Activated CD4-positive, CD25-positive, alpha-beta regulatory T cell treated with anti-CD3 and anti-CD28 coated beads, Interleukin-2, amount 50 U/mL, for 16 hours (primary cell): ENCODE data around the gene ITGB1.
"Not testable (repeated sequence)": the region's sequence is repeated elsewhere in the genome, so short reads cannot be mapped to it uniquely, and the experiment has no call there.

ENCODE experiments used
- DNase-seq: peaks from one replicate; pipeline ENCODE4 v3.0.0-alpha.2; 2020; ENCODE audit warnings: low read depth, low spot score

Gene ITGB1

DNA sequence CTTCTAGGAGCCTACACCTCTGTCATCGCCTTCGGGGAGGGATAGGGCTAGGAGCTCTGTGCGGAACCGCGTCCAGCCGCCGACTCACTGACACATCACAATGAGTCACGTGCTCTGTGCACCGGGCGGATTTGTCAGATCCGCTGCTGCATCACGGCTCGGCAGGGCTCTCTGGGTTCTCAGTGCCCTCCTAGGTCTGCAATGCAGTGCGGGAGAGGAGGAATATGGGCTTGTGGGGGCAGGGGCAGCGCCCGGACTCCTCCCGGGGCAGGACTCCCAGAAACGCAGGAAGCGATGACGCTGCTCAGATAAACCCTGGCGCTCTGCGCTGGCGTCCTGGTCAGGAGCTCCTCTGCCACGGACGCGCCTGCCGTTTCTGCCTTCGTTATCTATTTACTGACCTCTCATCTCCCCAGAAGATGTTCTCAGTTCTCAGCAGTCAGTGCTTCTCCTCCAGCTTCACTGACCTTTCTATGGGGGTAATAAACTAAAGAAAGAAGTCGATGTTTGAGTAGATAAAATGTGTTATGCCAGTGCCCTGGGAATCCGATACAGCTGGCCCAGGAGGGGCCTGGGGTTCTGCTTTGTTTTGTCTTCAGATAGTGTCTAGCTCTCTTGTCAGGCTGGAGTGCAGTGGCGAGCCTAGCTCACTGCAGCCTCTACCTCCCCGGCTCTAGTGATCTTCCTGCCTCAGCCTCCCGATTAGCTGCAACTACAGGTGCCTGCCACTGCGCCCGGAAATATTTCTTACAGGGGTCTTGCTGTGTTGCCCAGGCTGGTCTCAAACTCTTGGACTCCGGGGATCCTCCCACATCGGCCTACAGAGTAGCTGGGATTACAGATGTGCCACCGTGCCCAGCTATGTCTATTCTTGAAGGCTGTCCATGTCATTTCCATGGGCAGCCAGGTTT, 22.8 kb upstream of the ITGB1 start:
- DNase-seq: peak; percentile 66

DNA sequence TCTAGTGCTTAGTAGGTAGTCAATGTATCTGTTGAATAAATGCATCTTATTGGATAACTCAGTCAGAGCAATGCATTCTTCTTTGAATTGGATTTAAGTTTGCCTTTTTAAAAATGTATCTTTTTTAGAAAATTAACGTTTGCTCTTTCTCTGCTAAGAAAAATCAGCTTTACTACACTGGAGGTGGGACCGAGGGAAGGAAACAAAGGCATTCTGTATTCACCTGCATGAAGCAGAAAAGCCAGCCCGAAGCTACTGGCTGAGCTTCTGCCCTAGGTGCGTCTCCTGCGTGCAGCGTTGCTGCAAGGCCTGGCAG, 22.2 kb upstream of the ITGB1 start:
- no peak for DNase-seq

DNA sequence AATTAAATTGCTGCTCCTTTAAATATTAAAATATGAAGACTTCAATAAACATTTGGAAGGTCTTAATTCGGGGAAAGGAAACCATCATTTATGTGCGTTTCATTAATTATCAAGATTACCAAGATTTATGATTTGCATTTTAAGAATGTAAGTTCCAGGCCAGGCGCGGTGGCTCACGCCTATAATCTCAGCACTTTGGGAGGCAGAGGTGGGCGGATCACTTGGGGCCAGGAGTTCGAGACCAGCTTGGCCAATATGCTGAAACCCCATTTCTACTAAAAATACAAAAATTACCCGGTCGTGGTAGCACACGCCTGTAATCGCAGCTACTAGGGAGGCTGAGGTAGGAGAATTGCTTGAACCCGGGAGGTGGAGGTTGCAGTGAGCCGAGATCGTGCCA, 21.7 kb upstream of the ITGB1 start:
- not testable (repeated sequence) for DNase-seq

DNA sequence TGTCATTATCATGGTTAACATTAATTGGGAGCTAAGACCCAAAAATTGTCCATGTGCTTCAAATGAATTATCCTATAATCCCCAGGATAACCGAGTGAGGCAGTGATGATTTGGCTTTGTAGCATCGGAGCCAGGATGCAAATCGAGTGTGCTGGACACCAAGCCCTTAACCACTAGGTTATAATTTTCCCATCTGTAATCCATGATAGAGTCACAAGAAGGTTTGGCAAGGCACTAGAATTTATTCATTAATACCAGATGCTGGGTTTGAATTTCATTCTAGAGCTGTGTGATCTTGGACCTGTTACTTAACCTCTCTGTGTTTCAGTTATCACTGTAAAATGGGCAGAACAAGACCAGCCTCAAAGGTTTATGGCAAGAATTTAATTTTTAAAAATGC, 21.0 kb upstream of the ITGB1 start:
- no peak for DNase-seq

DNA sequence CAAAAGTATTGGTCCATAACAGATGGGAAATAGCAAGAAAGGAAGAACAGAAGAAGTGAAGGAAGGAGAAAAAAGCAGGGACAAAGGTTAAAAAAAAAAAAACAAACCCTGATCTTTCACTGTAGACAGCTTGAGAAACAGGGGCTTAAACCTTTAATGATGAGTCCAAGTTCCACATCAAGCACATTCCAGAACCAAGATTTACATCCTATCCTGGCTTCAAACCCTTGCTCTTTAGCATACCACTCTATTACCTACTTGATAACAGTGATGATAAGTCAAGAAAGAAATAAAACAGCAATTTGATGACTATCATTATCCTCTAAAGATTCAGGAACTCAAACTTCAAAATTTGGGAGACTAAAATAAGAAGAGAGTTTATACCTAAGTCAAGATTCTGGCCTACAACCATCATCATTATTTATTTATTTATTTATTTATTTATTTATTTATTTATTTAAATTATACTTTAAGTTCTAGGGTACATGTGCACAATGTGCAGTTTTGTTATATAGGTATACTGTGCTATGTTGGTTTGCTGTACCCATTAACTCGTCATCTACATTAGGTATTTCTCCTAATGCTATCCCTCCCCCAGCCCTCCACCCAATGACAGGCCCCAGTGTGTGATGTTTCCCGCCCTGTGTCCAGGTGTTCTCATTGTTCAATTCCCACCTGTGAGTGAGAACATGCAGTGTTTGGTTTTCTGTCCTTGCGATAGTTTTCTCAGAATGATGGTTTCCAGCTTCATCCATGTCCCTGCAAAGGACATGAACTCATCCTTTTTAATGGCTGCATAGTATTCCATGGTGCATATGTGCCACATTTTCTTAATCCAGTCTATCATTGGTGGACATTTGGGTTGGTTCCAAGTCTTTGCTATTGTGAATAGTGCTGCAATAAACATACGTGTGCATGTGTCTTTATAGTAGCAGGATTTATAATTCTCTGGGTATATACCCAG, 20.1 kb upstream of the ITGB1 start:
- DNase-seq: not testable (repeated sequence)

DNA sequence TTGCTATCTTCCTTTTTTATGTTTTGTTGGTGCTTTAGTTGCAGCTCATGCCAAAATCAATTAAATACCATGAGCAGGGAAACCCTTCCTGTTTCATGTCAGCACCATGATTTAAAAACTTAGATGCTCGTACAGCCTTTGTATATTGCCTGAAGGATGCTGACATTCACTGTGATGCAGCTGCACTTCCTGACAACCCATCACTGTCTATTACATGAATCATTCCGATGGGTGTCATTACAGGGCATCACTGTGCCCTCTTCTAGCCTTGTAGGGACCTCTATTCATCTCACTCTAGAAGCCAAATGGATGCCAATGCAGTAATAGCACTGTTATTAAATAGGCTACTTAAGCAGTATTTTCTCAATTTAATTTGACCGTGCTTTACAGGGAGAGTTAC, 18.3 kb upstream of the ITGB1 start:
- no peak for DNase-seq

DNA sequence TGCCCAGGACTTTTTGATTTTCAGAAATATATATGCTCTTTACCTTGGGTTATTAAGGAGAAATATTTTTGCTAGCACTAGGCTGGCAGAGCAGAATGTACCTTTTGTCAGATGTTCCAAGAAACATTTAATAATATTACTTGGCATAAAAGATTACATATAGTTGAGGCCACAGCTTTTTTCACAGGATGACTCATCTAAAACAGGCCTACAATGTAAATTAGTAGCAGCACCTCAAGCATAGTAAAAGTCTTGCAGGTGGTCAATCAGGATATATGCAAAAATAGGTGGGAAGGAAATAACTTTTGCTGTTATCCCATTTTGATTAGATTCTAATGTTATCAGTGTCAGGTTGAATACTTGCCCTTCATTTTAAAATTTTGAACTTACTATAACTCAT, 14.9 kb upstream of the ITGB1 start:
- no peak for DNase-seq

DNA sequence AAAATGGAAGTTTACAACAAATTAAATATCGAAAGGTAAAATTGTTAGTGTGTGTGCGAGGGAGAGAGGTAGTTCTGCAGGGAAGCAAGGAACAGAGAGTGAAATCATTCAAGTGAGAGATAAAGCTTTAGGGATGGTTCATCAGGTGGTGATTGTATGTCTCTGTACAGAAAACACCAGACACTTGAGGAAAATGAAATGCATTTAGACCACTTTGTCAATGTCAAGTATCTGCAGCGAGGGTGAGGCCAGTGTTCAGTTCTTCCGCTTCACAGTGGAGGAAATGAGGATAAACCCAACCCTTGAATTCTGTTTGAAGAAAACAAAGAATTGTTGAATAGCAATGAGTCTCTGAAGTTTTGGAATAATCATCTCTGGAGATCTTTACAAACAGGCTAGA, 14.4 kb upstream of the ITGB1 start:
- DNase-seq: no peak

DNA sequence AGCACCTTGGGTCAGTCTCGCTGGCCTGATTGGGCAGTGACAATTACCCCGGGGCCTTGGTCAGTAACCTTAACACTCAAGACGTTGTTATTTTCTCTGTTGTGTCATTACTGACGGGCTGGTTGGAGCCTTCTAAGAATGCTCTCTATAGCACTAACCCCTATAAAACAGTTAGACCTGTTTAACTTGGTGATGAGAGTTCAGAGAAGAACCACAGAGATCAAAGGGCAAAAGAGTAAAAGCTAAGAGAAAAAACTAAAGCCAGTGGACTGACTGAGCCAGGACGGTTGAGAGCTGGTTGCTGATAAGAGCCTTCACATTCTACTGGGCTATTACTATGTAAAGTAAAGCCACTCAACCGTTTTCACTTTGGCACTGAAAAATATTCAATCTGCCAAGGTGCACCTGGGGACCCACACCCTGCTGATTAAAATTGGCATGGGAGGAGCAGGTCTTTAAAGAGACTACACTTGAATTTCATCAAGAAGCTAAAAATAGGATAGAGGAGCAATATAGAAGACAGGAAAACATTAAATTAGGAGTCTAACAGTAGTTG, 13.6 kb upstream of the ITGB1 start:
- DNase-seq: no peak

DNA sequence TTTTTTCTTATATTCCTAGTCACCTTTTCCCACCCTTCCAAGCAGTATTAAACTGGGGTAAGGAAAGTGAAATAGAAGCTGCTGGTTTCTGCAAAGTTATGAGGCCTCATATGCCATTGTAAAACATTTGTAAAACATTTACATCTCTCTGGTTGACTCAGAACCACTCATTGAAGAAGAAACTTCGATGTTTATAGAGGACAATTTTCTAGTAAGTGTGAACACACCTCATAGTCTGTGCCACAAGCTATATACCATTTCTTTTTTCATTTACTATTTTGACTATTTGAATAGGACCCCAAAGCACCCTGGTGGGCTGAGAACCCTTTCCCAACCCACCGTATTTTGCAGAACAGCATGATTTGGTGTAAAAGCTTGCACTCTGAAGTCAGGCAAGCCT, 12.9 kb upstream of the ITGB1 start:
- no peak for DNase-seq

DNA sequence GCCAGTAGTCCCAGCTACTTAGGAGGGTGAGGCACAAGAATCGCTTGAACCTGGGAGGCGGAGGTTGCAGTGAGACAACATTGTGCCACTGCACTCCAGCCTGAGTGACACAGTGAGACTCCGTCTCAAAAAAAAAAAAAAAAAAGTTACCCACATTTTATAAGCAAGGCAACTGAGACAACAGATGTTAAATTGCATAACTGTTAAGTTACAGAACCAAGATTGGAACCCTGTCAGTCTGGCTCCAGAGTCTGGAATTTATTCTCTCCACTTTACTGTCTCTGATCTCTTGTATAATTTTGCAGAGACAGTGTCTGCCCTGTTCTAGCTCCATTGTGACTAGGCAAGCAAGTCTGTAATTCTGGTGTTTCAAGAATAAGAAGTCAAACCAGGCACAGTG, 6.2 kb upstream of the ITGB1 start:
- DNase-seq: no peak

DNA sequence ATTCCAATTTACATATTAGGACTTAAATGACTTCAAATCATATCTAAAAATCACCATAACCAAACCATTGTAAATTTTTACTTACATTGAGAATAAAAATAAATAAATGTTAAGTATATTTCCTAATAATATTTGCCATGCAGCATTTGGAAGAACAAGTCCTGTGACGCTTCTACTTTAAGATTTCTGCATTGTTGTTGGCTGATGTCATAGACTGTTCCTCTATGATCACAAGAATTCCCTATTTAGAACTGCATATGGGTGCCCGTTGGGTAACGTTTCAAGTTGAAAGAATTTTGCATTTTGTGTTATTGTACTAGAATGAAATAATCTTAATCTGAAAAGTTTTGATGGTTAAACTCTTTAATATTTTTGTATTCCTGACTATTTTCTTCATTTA, 5.1 kb upstream of the ITGB1 start:
- DNase-seq: no peak

DNA sequence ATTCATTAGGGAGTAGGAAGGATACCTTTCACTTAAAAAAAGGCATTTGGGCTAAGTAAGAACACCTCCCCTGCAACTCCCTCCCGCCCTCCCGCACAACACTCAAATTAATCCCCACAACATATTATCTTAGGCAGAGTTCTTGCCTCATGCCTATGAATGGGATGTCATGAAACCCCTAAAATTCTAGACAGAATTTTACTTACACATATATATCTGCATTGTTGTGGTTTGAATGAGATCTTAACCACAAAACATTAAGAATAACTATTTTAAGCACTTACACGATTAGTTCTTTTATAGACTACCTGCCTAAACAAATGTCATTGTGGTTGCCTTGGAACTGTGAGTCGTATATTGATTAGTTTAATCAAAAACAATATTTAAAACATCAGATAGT, 4.5 kb upstream of the ITGB1 start:
- DNase-seq: no peak

DNA sequence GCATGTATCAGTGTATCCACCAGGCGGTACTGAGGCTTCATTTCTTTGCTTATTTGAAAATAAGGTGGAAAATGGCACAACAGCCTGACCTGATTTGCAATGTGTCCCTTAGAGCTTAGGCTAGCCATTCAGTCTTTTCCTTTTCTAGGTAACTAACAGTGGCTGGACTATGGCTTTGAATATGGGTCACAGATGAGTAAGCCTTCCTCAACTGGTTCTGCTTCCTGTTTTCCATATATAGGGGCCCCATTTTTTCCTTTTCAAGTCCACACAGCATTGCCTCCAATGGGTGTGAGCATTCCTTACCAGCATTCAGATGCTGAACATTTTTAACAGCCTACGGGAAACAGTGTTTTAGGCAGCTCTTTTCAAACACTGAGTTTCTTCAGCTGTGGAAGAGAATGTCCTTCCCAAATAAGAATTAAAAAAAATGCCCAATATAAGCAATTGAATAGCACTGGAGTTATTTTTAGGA, 3.9 kb upstream of the ITGB1 start:
- no peak for DNase-seq

DNA sequence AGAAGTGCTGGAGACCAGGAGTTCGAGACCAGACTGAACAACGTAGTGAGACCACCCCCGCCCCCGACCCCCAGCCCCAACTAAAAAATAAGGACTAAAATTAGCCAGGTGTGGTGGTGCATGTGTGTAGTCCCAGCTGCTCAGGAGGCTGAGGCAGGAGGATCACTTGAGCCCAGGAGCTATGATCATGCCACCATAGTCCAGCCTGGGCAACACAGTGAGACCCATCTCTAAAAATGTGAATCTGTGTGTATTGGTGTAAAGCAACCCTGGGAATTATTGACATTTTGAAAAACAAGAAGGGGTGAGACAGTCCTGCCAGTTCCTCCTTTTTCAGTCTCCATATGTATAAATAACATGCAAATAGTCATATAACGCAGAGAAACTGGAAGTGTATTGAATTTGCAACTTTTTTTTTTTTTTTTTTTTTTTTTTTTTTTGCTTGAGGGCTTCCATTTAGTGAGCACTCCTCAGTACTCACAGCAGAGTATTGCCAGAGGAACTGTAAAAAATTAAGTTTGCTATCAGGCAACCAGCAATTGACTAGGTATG, 3.4 kb upstream of the ITGB1 start:
- DNase-seq: no peak

DNA sequence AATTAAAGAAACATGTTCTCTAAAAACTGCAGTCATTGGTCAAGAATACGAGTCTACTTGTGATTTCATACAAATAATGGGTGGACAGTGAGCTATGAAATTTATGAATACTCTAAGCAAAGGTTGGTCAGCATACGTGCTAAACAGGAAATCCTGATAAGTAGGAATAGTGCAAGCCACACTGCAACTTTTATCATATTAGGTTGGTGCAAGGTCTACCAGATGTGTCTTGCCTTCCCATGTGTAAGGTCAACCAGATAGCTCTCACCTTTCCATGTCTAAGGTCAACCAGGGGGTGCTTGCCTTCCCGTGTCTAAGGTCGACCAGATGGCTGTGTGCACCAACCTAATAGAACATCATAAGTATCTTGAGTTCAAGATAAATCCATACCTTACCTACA, 2.0 kb upstream of the ITGB1 start:
- no peak for DNase-seq

DNA sequence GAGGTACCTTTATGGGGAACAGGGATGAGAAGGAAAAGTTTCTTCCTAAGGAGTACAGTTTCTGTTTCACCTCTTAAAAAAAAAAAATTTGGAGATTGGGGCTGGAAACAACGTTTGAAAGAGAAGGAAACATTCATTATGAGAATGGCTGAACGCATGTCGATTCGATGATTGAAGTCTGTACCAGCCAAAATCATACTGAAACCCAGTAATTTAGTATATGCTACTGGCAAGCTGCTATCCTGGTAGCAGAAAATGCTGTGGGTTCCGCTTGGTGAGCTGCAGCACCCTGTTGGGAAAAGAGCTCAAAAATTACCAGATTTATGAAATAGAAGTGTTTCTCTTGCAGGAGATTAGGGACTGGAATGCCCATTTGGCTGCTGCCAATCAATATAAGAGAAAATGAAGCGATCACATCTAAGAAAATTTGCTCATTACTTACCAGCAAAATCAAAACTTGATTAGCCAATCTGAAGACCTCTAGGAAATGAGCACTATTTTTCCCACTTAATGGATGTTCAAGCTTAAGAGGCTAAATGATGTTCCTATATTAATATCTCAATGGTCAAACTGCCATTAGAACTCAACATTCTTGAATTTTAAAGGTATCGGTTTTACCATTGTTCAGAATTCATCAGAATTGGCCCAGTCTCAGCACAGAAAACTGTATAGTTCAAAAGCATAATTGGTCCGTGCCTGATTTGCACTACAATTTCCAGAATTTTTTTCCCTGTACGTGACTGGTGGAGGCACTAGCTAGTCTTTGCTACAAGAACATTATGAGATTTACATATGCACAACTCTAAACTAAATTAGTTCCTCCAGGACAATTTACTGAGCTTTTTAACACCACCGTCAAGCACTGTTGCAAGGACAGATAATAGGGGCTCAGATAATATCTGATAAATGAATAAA, 1.2 kb upstream of the ITGB1 start:
- no peak for DNase-seq

DNA sequence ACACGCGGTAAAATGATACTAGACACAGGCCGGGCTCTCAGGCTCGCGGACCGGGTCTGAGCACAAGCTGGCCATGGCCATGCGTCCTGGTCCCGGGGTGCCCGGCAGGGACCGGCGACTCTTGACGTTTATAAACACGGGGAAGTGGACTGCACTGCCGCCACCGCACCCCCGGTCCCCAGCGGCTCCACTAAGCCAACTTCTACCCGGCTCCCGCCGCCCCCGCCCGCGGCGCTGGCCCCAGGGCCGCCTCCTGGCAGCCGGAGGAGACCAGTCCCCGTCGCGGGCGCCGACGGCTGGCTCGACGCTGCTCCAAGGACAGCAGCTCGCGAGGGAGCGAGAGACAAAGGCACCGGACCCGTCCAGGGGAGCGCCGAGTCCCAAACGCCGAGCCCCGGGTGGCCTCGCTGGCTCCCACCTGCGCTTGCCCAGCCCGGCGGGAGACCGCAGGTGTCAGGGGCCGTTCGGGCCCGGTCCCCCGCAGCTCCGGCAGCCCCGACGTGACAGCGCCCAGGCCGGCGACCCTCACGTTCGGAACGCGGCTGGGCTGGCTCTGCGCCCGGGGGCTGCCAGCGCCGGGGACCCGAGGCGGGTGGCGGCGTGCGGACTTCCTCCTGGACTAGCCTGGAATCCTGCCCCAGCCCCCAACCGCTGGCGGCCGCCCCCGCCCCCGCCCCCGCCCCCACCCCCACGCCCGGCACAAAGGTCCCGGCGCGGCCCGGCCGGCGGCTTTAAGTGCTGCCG, 517 bp downstream of the ITGB1 start:
- DNase-seq: no peak

DNA sequence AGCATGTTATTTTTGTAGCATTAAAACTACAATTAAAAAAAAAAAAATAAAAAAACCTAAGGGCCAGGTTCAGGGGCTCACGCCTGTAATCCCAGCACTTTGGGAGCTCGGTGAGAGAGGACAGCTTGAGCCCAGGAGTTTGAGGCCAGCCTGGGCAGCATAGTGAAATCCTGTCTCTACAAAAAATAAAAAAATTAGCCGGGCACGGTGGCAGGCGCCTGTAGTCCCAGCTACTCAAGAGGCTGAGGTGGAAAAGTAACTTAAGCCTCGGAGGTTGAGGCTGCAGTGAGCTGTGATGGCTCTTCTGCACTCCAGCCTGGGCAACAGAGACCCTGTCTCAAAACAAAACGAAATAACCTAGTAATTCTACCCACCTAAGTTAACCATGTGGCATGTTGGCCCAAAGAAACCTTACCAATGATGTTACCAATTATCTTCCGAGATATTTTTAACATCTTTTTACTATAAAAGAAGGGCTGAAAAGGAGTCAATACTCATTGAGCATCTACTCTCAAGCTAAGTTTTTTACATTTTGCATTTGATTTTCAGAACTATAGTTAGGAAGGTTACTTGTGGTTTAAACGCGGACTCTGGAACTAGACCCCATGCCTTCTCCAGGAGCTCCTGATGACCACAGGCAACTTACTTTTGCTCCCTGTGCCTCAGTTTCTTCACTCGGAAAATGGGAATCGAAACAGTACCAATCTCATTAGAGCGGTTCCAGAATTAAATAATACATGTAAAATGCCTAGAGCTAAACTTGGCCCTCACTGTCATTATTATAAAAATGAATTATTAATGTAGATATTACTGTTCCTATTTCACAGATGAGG, 1.4 kb downstream of the ITGB1 start:
- no peak for DNase-seq
